Activated T-cell treated with anti-CD3 and anti-CD28 coated beads, Interleukin-2, amount 50 U/mL, for 72 hours (primary cell): ENCODE results near the gene NCBP2L. TPM values are rescaled to one million over a fixed set of nuclear protein-coding genes. Genes with fewer than 3 reads are reported as not detected.
A peak's percentile ranks its signal among the peaks of the same experiment; 100 is the strongest.
"Not testable (repeated sequence)": the region's sequence is repeated elsewhere in the genome, so short reads cannot be mapped to it uniquely, and the experiment has no call there.

ENCODE experiments used
- ATAC-seq, 2 donors: fragments of 150-1000 bp; cut with Tn5 transposase; replicated peaks in 1 of 2; 2 replicates each; pipeline ENCODE4 v1.10.0; 2021; ENCODE audit warnings: moderate library complexity in 2 of 2, mild to moderate bottlenecking in 1 of 2
- DNase-seq, 2 donors: peaks; one replicate each; pipeline ENCODE4 v3.0.0; 2021 to 2022; ENCODE audit warnings: mixed read lengths in 1 of 2
- H3K27ac Mint-ChIP-seq: one replicate; pipeline ENCODE4 v1.8.0; 2022; ENCODE audit warnings: mild to moderate bottlenecking, moderate library complexity, mixed read lengths
- H3K27me3 Mint-ChIP-seq: one replicate; pipeline ENCODE4 v1.8.0; 2022; ENCODE audit warnings: low read depth, mixed read lengths
- H3K36me3 Mint-ChIP-seq, 2 donors: one replicate each; pipeline ENCODE4 v1.8.0; 2022; ENCODE audit warnings: mixed read lengths in 2 of 2, mild to moderate bottlenecking in 1 of 2; ENCODE audit not compliant: insufficient read depth in 2 of 2
- H3K4me1 Mint-ChIP-seq: one replicate; pipeline ENCODE4 v1.8.0; 2022; ENCODE audit warnings: low read depth, mixed read lengths
- H3K4me3 Mint-ChIP-seq, 2 donors: one replicate each; pipeline ENCODE4 v1.8.0; 2022; ENCODE audit warnings: mild to moderate bottlenecking in 2 of 2, mixed read lengths in 2 of 2, moderate library complexity in 2 of 2
- H3K9me3 Mint-ChIP-seq, 2 donors: one replicate each; pipeline ENCODE4 v1.8.0; 2022; ENCODE audit warnings: mixed read lengths in 2 of 2
- total RNA-seq, 2 donors: library from RNA; stranded (reverse); gene quantifications; one replicate each; pipeline ENCODE4 v1.2.3, GENCODE V29; 2022

Gene NCBP2L
- total RNA-seq, 2 donors from 2014 or later: not detected

GRCh38 chrX:107780525-107780924 lies 3.0 kb downstream of the NCBP2L start:
- no peak for DNase-seq
- Mint-ChIP-seq H3K27ac (no peak overlapping the region), H3K9me3 (no peaks in the 10 kb centered on the region), H3K4me3 (no peak overlapping the region), H3K4me1 (peaks cover 13% of the 10 kb centered on the region), H3K27me3 (peaks cover 25% of the 10 kb centered on the region), H3K36me3 (no peaks in the 10 kb centered on the region)
- no peak for ATAC-seq

GRCh38 chrX:107787827-107788226 lies 10.3 kb downstream of the NCBP2L start:
- no peak for DNase-seq
- peaks cover 17% of the 10 kb centered on the region for H3K27me3 Mint-ChIP-seq
- no peaks in the 10 kb centered on the region for H3K9me3 Mint-ChIP-seq
- no peak overlapping the region for H3K4me3 Mint-ChIP-seq
- H3K27ac Mint-ChIP-seq: no peak overlapping the region
- no peak for ATAC-seq
- no peaks in the 10 kb centered on the region for H3K36me3 Mint-ChIP-seq
- H3K4me1 Mint-ChIP-seq: no peaks in the 10 kb centered on the region

GRCh38 chrX:107804427-107804826 lies 26.9 kb downstream of the NCBP2L start:
- no peak overlapping the region for H3K4me3 Mint-ChIP-seq
- H3K36me3 Mint-ChIP-seq: no peaks in the 10 kb centered on the region
- no peak for ATAC-seq
- no peaks in the 10 kb centered on the region for H3K9me3 Mint-ChIP-seq
- peaks cover 34% of the 10 kb centered on the region for H3K27me3 Mint-ChIP-seq
- H3K4me1 Mint-ChIP-seq: no peaks in the 10 kb centered on the region
- DNase-seq: no peak
- no peak overlapping the region for H3K27ac Mint-ChIP-seq

DNA sequence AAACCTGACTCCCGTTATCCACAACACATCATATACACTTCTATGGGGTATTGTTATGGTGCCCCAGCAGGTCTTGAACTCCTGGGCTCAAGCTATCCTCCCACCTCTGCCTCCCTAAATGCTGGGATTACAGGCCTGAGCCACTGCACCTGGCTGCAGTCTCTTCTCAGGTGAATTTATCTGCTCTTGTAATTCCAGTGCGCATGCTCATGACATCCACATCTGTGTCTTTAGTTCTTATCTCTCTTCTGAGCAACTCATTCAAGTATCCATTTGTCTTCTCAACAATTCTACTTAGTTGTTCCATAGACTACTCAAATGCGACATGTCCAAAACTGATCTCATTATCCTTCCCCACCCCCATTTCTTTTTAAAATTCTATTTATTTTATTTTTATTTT lies 27.6 kb downstream of the NCBP2L start:
- H3K36me3 Mint-ChIP-seq: no peaks in the 10 kb centered on the region
- H3K27ac Mint-ChIP-seq: no peak overlapping the region
- H3K4me1 Mint-ChIP-seq: no peaks in the 10 kb centered on the region
- ATAC-seq: no peak
- DNase-seq: no peak
- H3K4me3 Mint-ChIP-seq: no peak overlapping the region
- peaks cover 26% of the 10 kb centered on the region for H3K27me3 Mint-ChIP-seq
- H3K9me3 Mint-ChIP-seq: no peaks in the 10 kb centered on the region

GRCh38 chrX:107810053-107810452 lies 32.5 kb downstream of the NCBP2L start:
- H3K27me3 Mint-ChIP-seq: peaks cover 49% of the 10 kb centered on the region
- H3K27ac Mint-ChIP-seq, ATAC-seq, H3K4me1 Mint-ChIP-seq, H3K4me3 Mint-ChIP-seq, H3K9me3 Mint-ChIP-seq, H3K36me3 Mint-ChIP-seq, DNase-seq: not testable (repeated sequence)

GRCh38 chrX:107818900-107819521 lies 41.5 kb downstream of the NCBP2L start:
- ATAC-seq (no peak), DNase-seq (no peak)
- peaks cover 9% of the 10 kb centered on the region for H3K27me3 Mint-ChIP-seq
- H3K27ac Mint-ChIP-seq: no peak overlapping the region
- peaks cover 2% of the 10 kb centered on the region in 2 donors for H3K36me3 Mint-ChIP-seq
- H3K4me1 Mint-ChIP-seq: peaks cover under 1% of the 10 kb centered on the region
- no peak overlapping the region for H3K4me3 Mint-ChIP-seq
- H3K9me3 Mint-ChIP-seq: peaks cover 0 to 2% of the 10 kb centered on the region in 2 donors

GRCh38 chrX:107823042-107823441 lies 45.5 kb downstream of the NCBP2L start:
- Mint-ChIP-seq H3K9me3 (peaks cover 0 to 2% of the 10 kb centered on the region in 2 donors), H3K36me3 (peaks cover 2% of the 10 kb centered on the region in 2 donors), H3K4me3 (no peak overlapping the region), H3K4me1 (peaks cover 27% of the 10 kb centered on the region), H3K27me3 (peaks cover 13% of the 10 kb centered on the region), H3K27ac (no peak overlapping the region)
- ATAC-seq (no peak), DNase-seq (no peak)

- ATAC-seq: no peak
Observed at GRCh38 chrX:107823456-107823855, 45.9 kb downstream of the NCBP2L start.

DNA sequence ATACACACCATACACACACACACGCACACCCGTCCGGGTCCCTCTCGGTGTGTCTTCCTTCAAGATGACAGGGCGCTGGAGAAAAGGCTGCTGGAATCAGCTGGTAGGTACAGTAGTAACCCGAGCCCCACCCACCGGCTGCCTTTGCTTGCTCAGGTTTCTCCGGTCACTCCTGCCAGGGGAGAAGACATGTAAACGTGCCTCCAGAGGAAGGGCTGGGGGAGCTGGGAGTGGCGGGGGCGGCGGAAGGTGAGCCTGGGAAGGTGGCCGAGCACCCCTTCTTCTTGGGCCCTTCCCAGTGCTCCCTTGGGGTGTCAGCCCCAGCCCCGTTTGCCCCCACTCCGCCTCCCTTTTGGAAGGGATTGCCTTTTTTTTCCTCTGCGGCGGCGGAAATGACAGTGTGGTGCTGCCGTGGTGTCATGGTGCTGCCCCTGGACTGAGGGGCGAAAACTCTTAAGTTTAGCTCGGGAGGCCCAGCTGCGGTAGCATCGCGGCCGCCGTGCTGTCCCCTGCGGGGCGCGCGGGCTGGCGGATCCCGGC lies 48.2 kb downstream of the NCBP2L start, which contains the start of gene MID2:
MID2 (plus strand) TSS at position 169 of the 540 bp plus-strand sequence. CDS start 561 bp downstream, outside the sequence.
- Mint-ChIP-seq H3K36me3 (no peaks in the 10 kb centered on the region), H3K27me3 (peaks cover 8% of the 10 kb centered on the region), H3K4me1 (peaks cover 36% of the 10 kb centered on the region), H3K4me3 (peak within 1 kb of the TSS; percentile 82 to 92), H3K27ac (peak within 1 kb of the TSS; percentile 14), H3K9me3 (no peaks in the 10 kb centered on the region)
- ATAC-seq (peak; percentile 68 to 74), DNase-seq (peak; percentile 49 to 58)

More at GRCh38 chrX:107823456-107823855, 45.9 kb downstream of the NCBP2L start:
- Mint-ChIP-seq H3K4me3 (peak overlapping the region in 1 of 2 donors; percentile 42), H3K36me3 (peaks cover 2% of the 10 kb centered on the region in 2 donors), H3K9me3 (peaks cover 0 to 2% of the 10 kb centered on the region in 2 donors), H3K27ac (no peak overlapping the region), H3K27me3 (peaks cover 13% of the 10 kb centered on the region), H3K4me1 (peaks cover 28% of the 10 kb centered on the region)
- DNase-seq: no peak

- H3K27ac Mint-ChIP-seq: peak overlapping the region; percentile 45
- peaks cover 37% of the 10 kb centered on the region for H3K4me1 Mint-ChIP-seq
- ATAC-seq: peak; percentile 63 to 69
Observed at GRCh38 chrX:107826238-107827029, 48.9 kb downstream of the NCBP2L start.

GRCh38 chrX:107827030-107827831 lies 49.7 kb downstream of the NCBP2L start:
- Mint-ChIP-seq H3K36me3 (no peaks in the 10 kb centered on the region), H3K4me3 (peak overlapping the region; percentile 82 to 92), H3K4me1 (peaks cover 37% of the 10 kb centered on the region), H3K9me3 (no peaks in the 10 kb centered on the region), H3K27me3 (peaks cover 8% of the 10 kb centered on the region), H3K27ac (peak overlapping the region; percentile 83)
- ATAC-seq (no peak), DNase-seq (no peak)

More at GRCh38 chrX:107826238-107827029, 48.9 kb downstream of the NCBP2L start:
- Mint-ChIP-seq H3K4me3 (peak overlapping the region; percentile 82 to 92), H3K9me3 (no peaks in the 10 kb centered on the region), H3K36me3 (no peaks in the 10 kb centered on the region), H3K27me3 (peaks cover 8% of the 10 kb centered on the region)
- DNase-seq: peak; percentile 43 to 44

GRCh38 chrX:107827852-107828251 lies 50.3 kb downstream of the NCBP2L start:
- Mint-ChIP-seq H3K27ac (peak overlapping the region; percentile 83), H3K27me3 (peaks cover 10% of the 10 kb centered on the region), H3K4me3 (peak overlapping the region; percentile 82 to 92), H3K4me1 (peaks cover 37% of the 10 kb centered on the region), H3K9me3 (no peaks in the 10 kb centered on the region), H3K36me3 (no peaks in the 10 kb centered on the region)
- ATAC-seq (peak; percentile 19 to 34), DNase-seq (peak in 1 of 2 donors; percentile 10)
